Measurements from ENCODE around the gene RNF13. TPM values are rescaled to one million over a fixed set of nuclear protein-coding genes. Genes with fewer than 3 reads are reported as not detected.

The RNF13 gene
- total and polyA plus RNA-seq, 12 donors: 28.6 to 136 (median 77.4) TPM

DNA sequence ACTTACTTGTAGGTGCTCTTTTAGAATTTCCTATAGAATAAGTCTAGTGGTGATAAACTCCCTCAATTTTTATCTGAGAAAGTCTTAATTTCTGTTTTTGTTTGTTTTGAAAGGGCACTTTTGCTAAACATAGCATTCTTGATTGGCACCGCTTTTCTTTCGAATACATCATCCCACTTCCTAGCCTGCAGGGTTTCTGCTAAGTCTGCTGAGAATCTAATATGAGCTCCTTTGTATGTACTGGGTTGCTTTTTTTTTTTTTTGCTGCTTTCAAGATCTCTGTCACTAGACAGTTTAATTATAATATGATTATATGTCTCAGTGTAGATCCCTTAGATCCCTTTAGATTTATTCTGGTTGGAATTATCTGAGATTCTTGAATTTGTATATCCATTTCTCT lies 136.2 kb downstream of the RNF13 start:
- intact Hi-C loops (cut with DNase I): no loop called here
- WGBS, 4 donors: 93 to 100% (median 97%) methylated on average over 2 of the region's 2 CpGs
- Histone ChIP-seq H3K27me3 (no peaks in the 10 kb centered on the region), H3K9me3 (replicated peaks in 1 of 3) (no peaks in the 10 kb centered on the region), H3K36me3 (replicated peaks in 1 of 2) (no peaks in the 10 kb centered on the region), H3K4me3 (no peak overlapping the region), H3K27ac (no peak overlapping the region), H3K4me1 (replicated peaks in 1 of 2) (peaks cover 0 to 5% of the 10 kb centered on the region in 2 donors)
- no peak for DNase-seq
- no peak for TF ChIP-seq POLR2A (IDR thresholded peaks at IDR 0.05)
- TF ChIP-seq, protein P1, sequence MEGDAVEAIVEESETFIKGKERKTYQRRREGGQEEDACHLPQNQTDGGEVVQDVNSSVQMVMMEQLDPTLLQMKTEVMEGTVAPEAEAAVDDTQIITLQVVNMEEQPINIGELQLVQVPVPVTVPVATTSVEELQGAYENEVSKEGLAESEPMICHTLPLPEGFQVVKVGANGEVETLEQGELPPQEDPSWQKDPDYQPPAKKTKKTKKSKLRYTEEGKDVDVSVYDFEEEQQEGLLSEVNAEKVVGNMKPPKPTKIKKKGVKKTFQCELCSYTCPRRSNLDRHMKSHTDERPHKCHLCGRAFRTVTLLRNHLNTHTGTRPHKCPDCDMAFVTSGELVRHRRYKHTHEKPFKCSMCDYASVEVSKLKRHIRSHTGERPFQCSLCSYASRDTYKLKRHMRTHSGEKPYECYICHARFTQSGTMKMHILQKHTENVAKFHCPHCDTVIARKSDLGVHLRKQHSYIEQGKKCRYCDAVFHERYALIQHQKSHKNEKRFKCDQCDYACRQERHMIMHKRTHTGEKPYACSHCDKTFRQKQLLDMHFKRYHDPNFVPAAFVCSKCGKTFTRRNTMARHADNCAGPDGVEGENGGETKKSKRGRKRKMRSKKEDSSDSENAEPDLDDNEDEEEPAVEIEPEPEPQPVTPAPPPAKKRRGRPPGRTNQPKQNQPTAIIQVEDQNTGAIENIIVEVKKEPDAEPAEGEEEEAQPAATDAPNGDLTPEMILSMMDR (IDR thresholded peaks at IDR 0.05): no peak

DNA sequence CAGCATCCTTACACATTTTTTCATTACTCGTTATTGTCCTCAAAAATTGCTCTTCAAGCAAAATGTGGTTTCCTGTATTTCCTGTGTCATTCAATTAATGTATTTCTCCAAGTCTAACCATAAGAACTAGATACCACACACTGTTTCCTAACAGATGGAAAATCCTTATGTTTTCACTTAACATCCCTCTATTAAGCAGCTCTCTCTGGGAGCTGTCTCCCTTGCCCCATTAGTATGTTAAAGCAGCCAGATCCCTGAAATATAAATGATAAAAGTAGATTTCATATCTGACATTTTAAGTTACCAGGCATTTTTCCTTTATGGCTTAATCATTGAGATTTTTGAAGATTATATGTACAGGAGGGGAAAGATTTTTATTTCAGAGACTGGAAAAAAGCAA lies 141.8 kb downstream of the RNF13 start:
- Histone ChIP-seq H3K27me3 (no peaks in the 10 kb centered on the region), H3K4me1 (replicated peaks in 1 of 2) (peaks cover 0 to 14% of the 10 kb centered on the region in 2 donors), H3K9me3 (replicated peaks in 1 of 3) (no peaks in the 10 kb centered on the region), H3K4me3 (no peak overlapping the region), H3K36me3 (replicated peaks in 1 of 2) (no peaks in the 10 kb centered on the region), H3K27ac (no peak overlapping the region)
- no peak for DNase-seq
- WGBS, 4 donors: 40 to 70% (median 49%) methylated on average over 1 of the region's 1 CpG
- intact Hi-C loops (cut with DNase I): no loop called here
- TF ChIP-seq, protein P1 (IDR thresholded peaks at IDR 0.05): no peak
- no peak for TF ChIP-seq POLR2A (IDR thresholded peaks at IDR 0.05)

DNA sequence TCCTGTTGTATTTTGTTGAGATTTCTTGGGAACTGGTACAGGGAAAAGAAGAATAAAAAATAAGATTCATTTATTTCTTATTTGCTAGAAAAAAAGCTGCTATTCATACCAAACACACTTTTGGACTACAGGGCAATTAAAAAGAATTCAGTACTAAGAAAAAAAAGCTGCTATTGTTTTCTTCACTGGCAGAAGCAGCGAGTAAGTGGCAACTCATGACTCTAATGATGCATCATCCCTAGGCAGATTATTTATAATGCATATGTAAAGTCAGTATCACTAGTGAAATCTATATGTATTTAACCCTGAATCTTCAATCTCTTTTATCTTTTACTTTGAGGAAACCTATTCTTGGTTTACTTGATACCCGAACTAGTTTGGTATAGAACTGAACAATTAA lies 142.4 kb downstream of the RNF13 start:
- Histone ChIP-seq H3K4me3 (no peak overlapping the region), H3K9me3 (replicated peaks in 1 of 3) (no peaks in the 10 kb centered on the region), H3K27me3 (no peaks in the 10 kb centered on the region), H3K4me1 (replicated peaks in 1 of 2) (peaks cover 0 to 14% of the 10 kb centered on the region in 2 donors), H3K27ac (no peak overlapping the region), H3K36me3 (replicated peaks in 1 of 2) (no peaks in the 10 kb centered on the region)
- no peak for DNase-seq
- TF ChIP-seq POLR2A (IDR thresholded peaks at IDR 0.05): no peak
- TF ChIP-seq, protein P1 (IDR thresholded peaks at IDR 0.05): no peak
- intact Hi-C loops (cut with DNase I): no loop called here
- 88 to 94% (median 92%) methylated on average over 2 of the region's 2 CpGs for WGBS, 4 donors

DNA sequence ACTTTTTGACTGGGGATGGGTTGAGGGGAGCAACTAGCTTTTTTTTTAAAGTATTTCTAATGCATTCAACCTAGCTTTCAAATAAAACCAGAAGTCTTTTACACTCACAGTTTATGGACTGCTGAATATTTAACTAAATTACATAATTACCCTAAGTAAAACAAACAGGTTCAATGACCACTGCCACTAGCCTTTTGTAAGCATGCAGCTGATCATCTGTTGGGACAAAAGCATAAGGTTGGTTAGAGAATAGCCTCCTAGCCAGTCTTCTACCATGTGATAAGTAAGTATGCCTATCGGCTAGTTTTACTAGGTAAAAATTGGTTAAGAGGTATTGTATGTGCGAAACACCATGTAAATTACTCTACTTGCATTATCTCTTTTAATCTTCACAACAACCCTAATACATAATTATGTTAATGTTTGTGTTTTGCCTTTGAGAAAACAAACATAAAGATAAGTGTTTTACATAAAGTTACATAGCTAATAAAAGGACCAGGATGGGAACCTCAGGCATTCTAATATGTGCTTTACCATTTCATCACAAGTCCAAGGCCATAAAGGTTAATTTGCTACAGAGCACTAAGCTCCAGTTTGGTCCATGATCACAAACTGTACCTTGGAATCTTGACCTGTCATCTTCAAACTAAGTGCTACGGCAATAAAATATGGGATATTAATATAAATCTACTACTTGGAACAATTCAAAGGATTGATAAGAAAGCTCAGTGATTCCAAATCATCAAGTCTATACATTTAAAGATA lies 144.5 kb downstream of the RNF13 start:
- no peak overlapping the region for H3K4me3 ChIP-seq
- no peaks in the 10 kb centered on the region for H3K9me3 ChIP-seq (replicated peaks in 1 of 3)
- H3K4me1 ChIP-seq (replicated peaks in 1 of 2): peaks cover 0 to 14% of the 10 kb centered on the region in 2 donors
- no peaks in the 10 kb centered on the region for H3K36me3 ChIP-seq (replicated peaks in 1 of 2)
- 96 to 99% (median 98%) methylated on average over 3 of the region's 3 CpGs for WGBS, 4 donors
- TF ChIP-seq, protein P1 (IDR thresholded peaks at IDR 0.05): no peak
- no peak for TF ChIP-seq POLR2A (IDR thresholded peaks at IDR 0.05)
- no peak overlapping the region for H3K27ac ChIP-seq
- intact Hi-C loops (cut with DNase I): no loop called here
- no peak for DNase-seq
- no peaks in the 10 kb centered on the region for H3K27me3 ChIP-seq
